OCI-LY1 (cell line): ENCODE data around the gene GPHA2.

ENCODE experiments used
- EZH2 ChIP-seq: fragments of 200-600 bp; sonication (generic), shearing (Covaris generic); IDR thresholded peaks from 2 replicates; pipeline ENCODE4 v1.8.0; 2017; ENCODE audit warnings: borderline replicate concordance, mixed run types, mild to moderate bottlenecking, antibody characterized with exemption, low read length, moderate library complexity, mixed read lengths
- TF ChIP-seq, protein P1 (sequence below): fragments of 200-600 bp; sonication (generic), shearing (Covaris generic); IDR thresholded peaks from 2 replicates; pipeline ENCODE4 v1.5.1; 2017; ENCODE audit warnings: mild to moderate bottlenecking, antibody characterized with exemption, low read length, moderate library complexity, mixed read lengths

DNA sequence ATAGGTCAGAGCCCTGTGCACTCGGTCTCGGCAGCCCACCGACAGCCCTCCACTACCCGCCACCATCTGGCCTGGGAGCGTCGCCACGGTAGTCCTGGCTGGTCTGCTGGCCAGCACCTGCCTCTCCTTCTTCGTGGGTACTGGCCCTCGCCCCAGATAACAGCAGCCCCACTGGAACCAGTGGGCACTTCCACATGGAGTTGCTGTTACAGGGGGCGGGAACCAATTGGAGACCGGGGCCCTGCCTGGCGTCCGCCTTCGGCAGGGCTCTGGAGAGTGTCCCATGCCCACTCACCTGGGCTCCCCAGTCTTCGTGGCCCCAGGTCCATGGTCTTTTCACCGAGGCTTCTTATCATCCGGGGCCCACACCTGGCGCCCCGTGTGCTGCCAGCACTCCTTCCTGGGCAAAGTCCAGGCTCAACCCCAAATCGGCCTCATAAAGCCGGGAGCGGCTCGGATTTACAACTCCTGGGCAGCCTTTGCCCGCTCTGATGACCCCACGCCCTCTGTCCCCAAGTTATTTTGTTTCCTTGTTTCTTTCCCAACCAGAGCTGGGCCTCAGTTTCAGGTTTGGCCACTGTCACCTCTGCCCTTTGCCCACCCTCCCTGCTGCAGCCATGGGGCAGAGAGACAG is 44.4 kb downstream of the GPHA2 start:
- no peak for TF ChIP-seq EZH2
- TF ChIP-seq, protein P1, sequence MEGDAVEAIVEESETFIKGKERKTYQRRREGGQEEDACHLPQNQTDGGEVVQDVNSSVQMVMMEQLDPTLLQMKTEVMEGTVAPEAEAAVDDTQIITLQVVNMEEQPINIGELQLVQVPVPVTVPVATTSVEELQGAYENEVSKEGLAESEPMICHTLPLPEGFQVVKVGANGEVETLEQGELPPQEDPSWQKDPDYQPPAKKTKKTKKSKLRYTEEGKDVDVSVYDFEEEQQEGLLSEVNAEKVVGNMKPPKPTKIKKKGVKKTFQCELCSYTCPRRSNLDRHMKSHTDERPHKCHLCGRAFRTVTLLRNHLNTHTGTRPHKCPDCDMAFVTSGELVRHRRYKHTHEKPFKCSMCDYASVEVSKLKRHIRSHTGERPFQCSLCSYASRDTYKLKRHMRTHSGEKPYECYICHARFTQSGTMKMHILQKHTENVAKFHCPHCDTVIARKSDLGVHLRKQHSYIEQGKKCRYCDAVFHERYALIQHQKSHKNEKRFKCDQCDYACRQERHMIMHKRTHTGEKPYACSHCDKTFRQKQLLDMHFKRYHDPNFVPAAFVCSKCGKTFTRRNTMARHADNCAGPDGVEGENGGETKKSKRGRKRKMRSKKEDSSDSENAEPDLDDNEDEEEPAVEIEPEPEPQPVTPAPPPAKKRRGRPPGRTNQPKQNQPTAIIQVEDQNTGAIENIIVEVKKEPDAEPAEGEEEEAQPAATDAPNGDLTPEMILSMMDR: no peak
